HepG2 (cell line): Measurements from ENCODE around the gene JHY. TPM values are rescaled to one million over a fixed set of nuclear protein-coding genes. Genes with fewer than 3 reads are reported as not detected.

ENCODE experiments used
- ATAC-seq: fragments of 200-7000 bp; cut with Tn5 transposase; 3 replicates; pipeline ENCODE4 v1.9.1; 2020; ENCODE audit warnings: mild to moderate bottlenecking, moderate library complexity
- BruUV-seq: library from RNA; stranded (reverse); fragments of 400-500 nt; replicated peaks from 2 replicates; lab custom pipeline; 2021; lab: Mats Ljungman, UMichigan
- CTCF ChIA-PET: fragments of 300-600 bp; formaldehyde crosslinking; extraction: SDS; loops from one replicate; lab custom pipeline; 2021; ENCODE audit warnings: low total read pairs, inconsistent platforms, low intra/inter-chr PET ratio; lab: Yijun Ruan, JAX
- POLR2A ChIA-PET: fragments of 350-600 bp; sonication (Branson Sonifier 250); formaldehyde crosslinking; loops from one replicate; lab custom pipeline; 2020; ENCODE audit warnings: antibody characterized with exemption, inconsistent platforms; lab: Yijun Ruan, JAX
- DNase-seq: peaks from one replicate; pipeline ENCODE4 v3.0.0-alpha.2; 2015; ENCODE audit warnings: low spot score
- FAIRE-seq: peaks from 3 replicates; lab custom pipeline; 2011; peaks lifted over from hg19 to GRCh38; lab: Jason Lieb, UNC
- H2AFZ ChIP-seq: one replicate; pipeline ENCODE4 v1.6.1; 2011; ENCODE audit warnings: low read length, inconsistent platforms
- H3K27ac ChIP-seq: fragments of 300-600 bp; 3 replicates; pipeline ENCODE4 v1.8.0; 2011; ENCODE audit warnings: mixed run types, mild to moderate bottlenecking, mixed read lengths, low read length, inconsistent platforms; ENCODE audit not compliant: insufficient read depth; ENCODE audit errors: extremely low read length
- H3K27me3 ChIP-seq, 2 experiments: fragments of 200-600 bp in 1 of 2; 2 replicates in 1 of 2; 3 replicates in 1 of 2; pipeline versions ENCODE4 v1.6.0 to v1.8.0; 2011; ENCODE audit warnings: low read length in 2 of 2, mild to moderate bottlenecking in 2 of 2, moderate library complexity in 2 of 2, inconsistent platforms in 1 of 2; ENCODE audit not compliant: insufficient read depth in 2 of 2, control insufficient read depth in 1 of 2
- H3K36me3 ChIP-seq, 2 experiments: fragments of 200-600 bp in 1 of 2; replicated peaks in 1 of 2; 2 replicates in 1 of 2; 3 replicates in 1 of 2; pipeline versions ENCODE4 v1.5.1 to v1.8.0; 2011; ENCODE audit warnings: low read length in 2 of 2, inconsistent platforms in 1 of 2; ENCODE audit not compliant: insufficient read depth in 2 of 2, control insufficient read depth in 1 of 2
- H3K4me1 ChIP-seq: 2 replicates; pipeline ENCODE4 v1.5.1; 2012; ENCODE audit warnings: low read length, inconsistent platforms; ENCODE audit not compliant: insufficient read depth
- H3K4me2 ChIP-seq: 2 replicates; pipeline ENCODE4 v1.6.0; 2011; ENCODE audit warnings: low read depth, low read length, inconsistent platforms
- H3K4me3 ChIP-seq, 3 experiments: fragments of 200-600 bp in 1 of 3; sonication (generic), shearing (Covaris generic) in 1 of 3; replicated peaks in 1 of 3; 2 replicates each; pipeline ENCODE4 v1.5.1; 2011 to 2016; ENCODE audit warnings: low read length in 3 of 3, inconsistent platforms in 2 of 3, low read depth in 2 of 3, mild to moderate bottlenecking in 2 of 3, control low read depth in 1 of 3, mixed read lengths in 1 of 3; ENCODE audit not compliant: insufficient read depth in 1 of 3
- H3K79me2 ChIP-seq: one replicate; pipeline ENCODE4 v1.6.1; 2011; ENCODE audit warnings: low read length, inconsistent platforms; ENCODE audit not compliant: insufficient read depth
- H3K9ac ChIP-seq: 2 replicates; pipeline ENCODE4 v1.6.0; 2011; ENCODE audit warnings: mild to moderate bottlenecking, low read depth, low read length, inconsistent platforms; ENCODE audit not compliant: insufficient read depth
- H3K9me3 ChIP-seq: 2 replicates; pipeline ENCODE4 v1.5.1; 2012; ENCODE audit warnings: mild to moderate bottlenecking, low read length
- H4K20me1 ChIP-seq: 2 replicates; pipeline ENCODE4 v1.6.0; 2011; ENCODE audit warnings: inconsistent platforms, mild to moderate bottlenecking, low read length, moderate library complexity; ENCODE audit not compliant: insufficient read depth
- CBX1 ChIP-seq: IDR thresholded peaks from one replicate; pipeline ENCODE4 v1.6.1; 2016; ENCODE audit warnings: antibody characterized with exemption, low read depth
- CHD2 ChIP-seq: IDR thresholded peaks from 2 replicates; pipeline ENCODE4 v1.6.1; 2011; ENCODE audit warnings: low read depth, low read length, improper control_type of control experiment
- IRF2 ChIP-seq: IDR thresholded peaks from 2 replicates; pipeline ENCODE4 v1.6.1; 2018; ENCODE audit warnings: missing genetic modification reagents, missing compliant biosample characterization
- KLF6 ChIP-seq: IDR thresholded peaks from 2 replicates; pipeline ENCODE4 v1.8.0; 2016; ENCODE audit warnings: missing biosample characterization, missing genetic modification reagents
- MTF1 ChIP-seq: sonication (generic); formaldehyde crosslinking; IDR thresholded peaks from 2 replicates; pipeline ENCODE4 v1.5.0; 2020; ENCODE audit warnings: missing genetic modification reagents
- NCOA2 ChIP-seq: sonication (generic); formaldehyde crosslinking; IDR thresholded peaks from 2 replicates; pipeline ENCODE4 v1.8.0; 2022; ENCODE audit warnings: inconsistent platforms
- RBM39 ChIP-seq: fragments of 200-400 bp; formaldehyde crosslinking; IDR thresholded peaks from one replicate; pipeline ENCODE4 v1.6.1; 2018; ENCODE audit warnings: antibody characterized with exemption, mild to moderate bottlenecking, low read depth, low read length; ENCODE audit not compliant: poor library complexity, severe bottlenecking
- REXO4 ChIP-seq: sonication (generic); formaldehyde crosslinking; IDR thresholded peaks from 2 replicates; pipeline ENCODE4 v1.8.0; 2022; ENCODE audit warnings: missing genetic modification reagents, mild to moderate bottlenecking, borderline replicate concordance
- ZBTB1 ChIP-seq: sonication (generic); formaldehyde crosslinking; IDR thresholded peaks from 2 replicates; pipeline ENCODE4 v1.4.0; 2020; ENCODE audit warnings: missing genetic modification reagents, borderline replicate concordance
- ZFP41 ChIP-seq: sonication (generic); formaldehyde crosslinking; IDR thresholded peaks from 2 replicates; pipeline ENCODE4 v1.4.0; 2020; ENCODE audit warnings: mild to moderate bottlenecking, missing genetic modification reagents, borderline replicate concordance
- ZNF101 ChIP-seq: sonication (generic); formaldehyde crosslinking; IDR thresholded peaks from 2 replicates; pipeline ENCODE4 v1.4.0; 2020; ENCODE audit warnings: mild to moderate bottlenecking, low read depth, missing genetic modification reagents, borderline replicate concordance
- ZNF547 ChIP-seq: sonication (generic); formaldehyde crosslinking; IDR thresholded peaks from 2 replicates; pipeline ENCODE4 v1.5.1; 2020; ENCODE audit warnings: mild to moderate bottlenecking, missing genetic modification reagents
- ZNF557 ChIP-seq: sonication (generic); formaldehyde crosslinking; IDR thresholded peaks from 2 replicates; pipeline ENCODE4 v1.4.0; 2020; ENCODE audit warnings: missing genetic modification reagents
- WGBS: methylation state at CpG from one replicate; pipeline ENCODE4 v1.1.6; 2017; ENCODE audit warnings: low lambda C conversion rate; 5-methylcytosine and 5-hydroxymethylcytosine counted together
- in situ Hi-C: cut with HindIII; loops from 2 replicates; pipeline ENCODE4 v1.10.0; 2017; ENCODE audit warnings: low pct_unique_long_range_greater_than_20kb; ENCODE audit not compliant: extremely low pct_ligation_motif_present
- intact Hi-C: fragments of 100-400 bp; cut with micrococcal nuclease; formaldehyde crosslinking; loops from one replicate; pipeline ENCODE4 v1.10.0; 2022; ENCODE audit not compliant: unreplicated experiment
- polyA plus RNA-seq, 8 experiments: library from polyadenylated mRNA; depleted of rRNA in 3 of 8; stranded (reverse) in 7 of 8; unstranded in 1 of 8; fragments of >200 nt; fragmentation: Illumina TruSeq in 4 of 8; extraction: Trizol in 4 of 8; gene quantifications; 2 replicates each; pipeline versions ENCODE4 v1.2.1 to v1.2.3, GENCODE V29; 2011 to 2016; ENCODE audit warnings: low read depth in 4 of 8, missing spikeins in 1 of 8, mixed read lengths in 1 of 8; ENCODE audit not compliant: insufficient read depth in 1 of 8
- total RNA-seq, 5 experiments: library from RNA; depleted of rRNA; stranded (reverse); fragments of >200 nt; fragmentation: Illumina TruSeq; extraction: Trizol; gene quantifications; 2 replicates each; pipeline ENCODE4 v1.2.3, GENCODE V29; 2016; ENCODE audit warnings: low read depth in 1 of 5
- TF ChIP-seq, protein P1 (sequence below): sonication (generic); formaldehyde crosslinking; IDR thresholded peaks from 2 replicates; pipeline ENCODE4 v1.4.0; 2020; ENCODE audit warnings: missing genetic modification reagents, borderline replicate concordance
- TF ChIP-seq, protein P2 (sequence below): sonication (generic); formaldehyde crosslinking; IDR thresholded peaks from 2 replicates; pipeline ENCODE4 v1.4.0; 2020; ENCODE audit warnings: missing genetic modification reagents, mild to moderate bottlenecking, borderline replicate concordance
- TF ChIP-seq, protein P3 (sequence below): sonication (generic); formaldehyde crosslinking; IDR thresholded peaks from 2 replicates; pipeline ENCODE4 v1.8.0; 2022; ENCODE audit warnings: missing genetic modification reagents, mild to moderate bottlenecking, inconsistent platforms, borderline replicate concordance

Gene JHY
- total and polyA plus RNA-seq, 2 of the 13 experiments (the other 11 are each of a cell fraction or from before 2014, with no cell fraction given), result not detected

DNA sequence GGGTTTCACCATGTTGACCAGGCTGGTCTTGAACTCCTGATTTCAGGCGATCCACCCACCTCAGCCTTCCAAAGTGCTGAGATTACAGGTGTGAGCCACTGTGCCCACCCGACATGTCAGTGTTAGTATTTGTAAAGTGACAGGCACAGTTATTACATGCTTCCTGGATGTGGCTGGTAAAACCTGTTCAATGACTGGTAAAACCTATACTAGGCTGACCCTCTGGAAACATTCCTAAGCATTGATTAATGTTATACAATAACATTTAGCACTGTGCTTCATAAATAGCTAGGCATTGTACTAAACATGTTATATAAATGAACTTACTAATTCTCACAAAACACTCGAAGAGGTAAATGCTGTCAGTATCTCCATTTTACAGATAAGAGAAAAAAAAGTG is 20.9 kb upstream of the JHY start (continued):
- TF ChIP-seq ZFP41 (CRISPR knock-in tag), result no peak

DNA sequence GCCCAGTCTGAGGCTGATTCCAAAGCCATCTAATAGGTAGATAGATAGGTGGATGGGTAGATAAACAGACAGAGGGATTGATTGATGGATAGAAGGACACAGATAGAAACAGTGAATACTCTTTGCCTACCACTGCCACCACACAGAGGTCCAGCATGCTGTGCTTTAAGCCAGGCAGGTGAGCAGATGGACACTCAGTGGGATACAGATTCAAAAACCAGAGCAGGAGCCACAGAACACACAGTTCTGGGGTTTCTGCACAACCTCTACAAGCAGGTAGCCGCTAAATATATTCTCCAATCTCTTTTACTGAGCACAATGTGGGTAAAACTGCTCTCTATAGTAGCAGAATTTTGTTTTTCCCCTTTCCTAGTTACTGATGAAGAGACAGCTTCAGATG is 20.5 kb upstream of the JHY start:
- Histone ChIP-seq H3K9ac (no peak overlapping the region), H3K9me3 (no peaks in the 10 kb centered on the region), H2AFZ (no peak overlapping the region), H3K4me3 (no peak overlapping the region), H4K20me1 (no peaks in the 10 kb centered on the region), H3K27me3 (0 out of 5 replicates have a peak, but pooled peaks cover 0 to 3% of the 10 kb centered on the region in 2 experiments), H3K27ac (no peak overlapping the region), H3K4me2 (no peak overlapping the region), H3K79me2 (no peaks in the 10 kb centered on the region), H3K4me1 (no peaks in the 10 kb centered on the region), H3K36me3 (no peaks in the 10 kb centered on the region)
- POLR2A ChIA-PET, result no interaction called here
- WGBS, result 0% methylated on average over 1 of the region's 1 CpG
- CTCF ChIA-PET, result no interaction called here
- FAIRE-seq (no peak), DNase-seq (no peak), ATAC-seq (no peak)
- BruUV-seq, result no TSS peak
- intact Hi-C loops, result no loop called here
- in situ Hi-C loops, result loop anchor here (10.0 kb wide), 1 partner anchor 163 kb away; no protein-coding TSS in a partner anchor
- TF ChIP-seq MTF1 (CRISPR knock-in tag) (no peak), NCOA2 (no peak), CBX1 (no peak), CHD2 (no peak), KLF6 (CRISPR knock-in tag) (no peak), RBM39 (no peak), REXO4 (CRISPR knock-in tag) (no peak), ZNF547 (CRISPR knock-in tag) (no peak), ZNF557 (CRISPR knock-in tag) (no peak), IRF2 (CRISPR knock-in tag) (no peak), ZBTB1 (CRISPR knock-in tag) (no peak), ZNF101 (CRISPR knock-in tag) (no peak)
- TF ChIP-seq, protein P1, sequence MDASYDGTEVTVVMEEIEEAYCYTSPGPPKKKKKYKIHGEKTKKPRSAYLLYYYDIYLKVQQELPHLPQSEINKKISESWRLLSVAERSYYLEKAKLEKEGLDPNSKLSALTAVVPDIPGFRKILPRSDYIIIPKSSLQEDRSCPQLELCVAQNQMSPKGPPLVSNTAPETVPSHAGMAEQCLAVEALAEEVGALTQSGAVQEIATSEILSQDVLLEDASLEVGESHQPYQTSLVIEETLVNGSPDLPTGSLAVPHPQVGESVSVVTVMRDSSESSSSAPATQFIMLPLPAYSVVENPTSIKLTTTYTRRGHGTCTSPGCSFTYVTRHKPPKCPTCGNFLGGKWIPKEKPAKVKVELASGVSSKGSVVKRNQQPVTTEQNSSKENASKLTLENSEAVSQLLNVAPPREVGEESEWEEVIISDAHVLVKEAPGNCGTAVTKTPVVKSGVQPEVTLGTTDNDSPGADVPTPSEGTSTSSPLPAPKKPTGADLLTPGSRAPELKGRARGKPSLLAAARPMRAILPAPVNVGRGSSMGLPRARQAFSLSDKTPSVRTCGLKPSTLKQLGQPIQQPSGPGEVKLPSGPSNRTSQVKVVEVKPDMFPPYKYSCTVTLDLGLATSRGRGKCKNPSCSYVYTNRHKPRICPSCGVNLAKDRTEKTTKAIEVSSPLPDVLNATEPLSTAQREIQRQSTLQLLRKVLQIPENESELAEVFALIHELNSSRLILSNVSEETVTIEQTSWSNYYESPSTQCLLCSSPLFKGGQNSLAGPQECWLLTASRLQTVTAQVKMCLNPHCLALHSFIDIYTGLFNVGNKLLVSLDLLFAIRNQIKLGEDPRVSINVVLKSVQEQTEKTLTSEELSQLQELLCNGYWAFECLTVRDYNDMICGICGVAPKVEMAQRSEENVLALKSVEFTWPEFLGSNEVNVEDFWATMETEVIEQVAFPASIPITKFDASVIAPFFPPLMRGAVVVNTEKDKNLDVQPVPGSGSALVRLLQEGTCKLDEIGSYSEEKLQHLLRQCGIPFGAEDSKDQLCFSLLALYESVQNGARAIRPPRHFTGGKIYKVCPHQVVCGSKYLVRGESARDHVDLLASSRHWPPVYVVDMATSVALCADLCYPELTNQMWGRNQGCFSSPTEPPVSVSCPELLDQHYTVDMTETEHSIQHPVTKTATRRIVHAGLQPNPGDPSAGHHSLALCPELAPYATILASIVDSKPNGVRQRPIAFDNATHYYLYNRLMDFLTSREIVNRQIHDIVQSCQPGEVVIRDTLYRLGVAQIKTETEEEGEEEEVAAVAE, result no peak
- TF ChIP-seq, protein P2, sequence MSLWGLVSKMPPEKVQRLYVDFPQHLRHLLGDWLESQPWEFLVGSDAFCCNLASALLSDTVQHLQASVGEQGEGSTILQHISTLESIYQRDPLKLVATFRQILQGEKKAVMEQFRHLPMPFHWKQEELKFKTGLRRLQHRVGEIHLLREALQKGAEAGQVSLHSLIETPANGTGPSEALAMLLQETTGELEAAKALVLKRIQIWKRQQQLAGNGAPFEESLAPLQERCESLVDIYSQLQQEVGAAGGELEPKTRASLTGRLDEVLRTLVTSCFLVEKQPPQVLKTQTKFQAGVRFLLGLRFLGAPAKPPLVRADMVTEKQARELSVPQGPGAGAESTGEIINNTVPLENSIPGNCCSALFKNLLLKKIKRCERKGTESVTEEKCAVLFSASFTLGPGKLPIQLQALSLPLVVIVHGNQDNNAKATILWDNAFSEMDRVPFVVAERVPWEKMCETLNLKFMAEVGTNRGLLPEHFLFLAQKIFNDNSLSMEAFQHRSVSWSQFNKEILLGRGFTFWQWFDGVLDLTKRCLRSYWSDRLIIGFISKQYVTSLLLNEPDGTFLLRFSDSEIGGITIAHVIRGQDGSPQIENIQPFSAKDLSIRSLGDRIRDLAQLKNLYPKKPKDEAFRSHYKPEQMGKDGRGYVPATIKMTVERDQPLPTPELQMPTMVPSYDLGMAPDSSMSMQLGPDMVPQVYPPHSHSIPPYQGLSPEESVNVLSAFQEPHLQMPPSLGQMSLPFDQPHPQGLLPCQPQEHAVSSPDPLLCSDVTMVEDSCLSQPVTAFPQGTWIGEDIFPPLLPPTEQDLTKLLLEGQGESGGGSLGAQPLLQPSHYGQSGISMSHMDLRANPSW (CRISPR knock-in tag), result no peak
- TF ChIP-seq, protein P3, sequence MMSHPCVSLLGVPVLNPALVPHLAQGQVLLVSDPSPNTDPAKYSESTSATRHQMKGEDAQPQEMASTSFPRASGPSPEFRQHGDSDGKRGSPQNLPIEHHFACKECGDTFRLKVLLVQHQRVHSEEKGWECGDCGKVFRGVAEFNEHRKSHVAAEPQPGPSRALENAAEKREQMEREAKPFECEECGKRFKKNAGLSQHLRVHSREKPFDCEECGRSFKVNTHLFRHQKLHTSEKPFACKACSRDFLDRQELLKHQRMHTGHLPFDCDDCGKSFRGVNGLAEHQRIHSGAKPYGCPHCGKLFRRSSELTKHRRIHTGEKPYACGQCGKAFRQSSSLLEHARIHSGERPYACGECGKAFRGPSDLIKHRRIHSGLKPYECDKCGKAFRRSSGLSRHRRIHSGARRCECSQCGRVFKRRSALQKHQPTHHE (CRISPR knock-in tag), result no peak
